Measurements from ENCODE around the gene DHCR24. TPM values are rescaled to one million over a fixed set of nuclear protein-coding genes. Genes with fewer than 3 reads are reported as not detected.

DHCR24 gene
- total and polyA plus RNA-seq, 2 donors (not counting 3 experiments of a cell fraction or from before 2014, with no cell fraction given): 223 to 239 TPM

- dilution Hi-C loops (cut with MboI; ENCODE audit: extremely low pct_ligation_motif_present, low sequenced_read_pairs) (loop anchor here (10.0 kb wide), 1 partner anchor 75 kb away; no protein-coding TSS in a partner anchor), intact Hi-C loops (cut with micrococcal nuclease) (no loop called here)
- FAIRE-seq (no peak), DNase-seq (ENCODE audit: low read depth, low spot score) (no peak)
- H2AFZ ChIP-seq (ENCODE audit: low read depth, low read length): no peak overlapping the region
- H3K9ac ChIP-seq (replicated peaks; ENCODE audit: extremely low read depth, insufficient read depth, low read length): no peak overlapping the region
- no peaks in the 10 kb centered on the region for H4K20me1 ChIP-seq (replicated peaks; ENCODE audit: control insufficient read depth, extremely low read depth, insufficient read depth, low read length)
- H3K4me3 ChIP-seq (replicated peaks in 1 of 3; ENCODE audit: insufficient read depth in 1 of 3, low read depth in 1 of 3, low read length in 3 of 3): no peak overlapping the region
- H3K36me3 ChIP-seq (ENCODE audit: control insufficient read depth in 2 of 2, extremely low read depth in 1 of 2, insufficient read depth in 2 of 2, low read length in 2 of 2): no peaks in the 10 kb centered on the region
- H3K27ac ChIP-seq (ENCODE audit: insufficient read depth, low read depth, low read length): no peak overlapping the region
- H3K9me1 ChIP-seq (replicated peaks; ENCODE audit: control insufficient read depth, extremely low read depth, insufficient read depth, low read length): no peaks in the 10 kb centered on the region
- TF ChIP-seq FOS (IDR thresholded peaks at IDR 0.05; ENCODE audit: borderline replicate concordance, insufficient read depth, low read length) (no peak), POLR2A (IDR thresholded peaks at IDR 0.05; ENCODE audit: low read depth, low read length) (no peak)
- ChIA-PET POLR2A (no interaction called here), CTCF (interaction anchor here (1.8 to 3.1 kb wide), 2 partner anchors 15 to 92 kb away, joined by 5 to 14 read pairs; no protein-coding TSS in a partner anchor)
- no peaks in the 10 kb centered on the region for H3K79me2 ChIP-seq (ENCODE audit: control insufficient read depth, insufficient read depth, low read length)
- no peaks in the 10 kb centered on the region for H3K9me3 ChIP-seq (replicated peaks; ENCODE audit: control insufficient read depth, insufficient read depth, low read length)
- H3K4me2 ChIP-seq (ENCODE audit: insufficient read depth, low read length): no peak overlapping the region
- BruUV-seq (replicated peaks): no TSS peak
- H3K27me3 ChIP-seq (ENCODE audit: control insufficient read depth in 2 of 2, insufficient read depth in 2 of 2, low read length in 2 of 2): peaks cover 2 to 7% of the 10 kb centered on the region in 2 experiments
- H3K4me1 ChIP-seq (ENCODE audit: control insufficient read depth, extremely low read depth, insufficient read depth, low read length): no peaks in the 10 kb centered on the region
These were observed 42.7 kb upstream of the DHCR24 start for GRCh38 chr1:54929700-54930099.

GRCh38 chr1:54928327-54928726, 41.3 kb upstream of the DHCR24 start:
- ChIA-PET CTCF (interaction anchor here (1.5 to 3.1 kb wide), 3 partner anchors 17 to 93 kb away, joined by 3 to 14 read pairs (median 5); no protein-coding TSS in a partner anchor), POLR2A (no interaction called here)
- H3K27me3 ChIP-seq (ENCODE audit: control insufficient read depth in 2 of 2, insufficient read depth in 2 of 2, low read length in 2 of 2): peaks cover 2 to 9% of the 10 kb centered on the region in 2 experiments
- no peaks in the 10 kb centered on the region for H3K4me1 ChIP-seq (ENCODE audit: control insufficient read depth, extremely low read depth, insufficient read depth, low read length)
- H4K20me1 ChIP-seq (replicated peaks; ENCODE audit: control insufficient read depth, extremely low read depth, insufficient read depth, low read length): no peaks in the 10 kb centered on the region
- no peaks in the 10 kb centered on the region for H3K9me1 ChIP-seq (replicated peaks; ENCODE audit: control insufficient read depth, extremely low read depth, insufficient read depth, low read length)
- no peaks in the 10 kb centered on the region for H3K9me3 ChIP-seq (replicated peaks; ENCODE audit: control insufficient read depth, insufficient read depth, low read length)
- intact Hi-C loops (cut with micrococcal nuclease): no loop called here
- H3K4me3 ChIP-seq (replicated peaks in 1 of 3; ENCODE audit: insufficient read depth in 1 of 3, low read depth in 1 of 3, low read length in 3 of 3): no peak overlapping the region
- TF ChIP-seq POLR2A (IDR thresholded peaks at IDR 0.05; ENCODE audit: low read depth, low read length) (no peak), MYC (IDR thresholded peaks at IDR 0.05; ENCODE audit: low read depth, low read length) (no peak), JUN (IDR thresholded peaks at IDR 0.05; ENCODE audit: borderline replicate concordance, insufficient read depth, insufficient read length, low read depth) (no peak), CTCF (IDR thresholded peaks at IDR 0.05; ENCODE audit: extremely low read depth in 1 of 2, insufficient read depth in 1 of 2, low read depth in 1 of 2, low read length in 2 of 2) (no peak), EZH2 (IDR thresholded peaks at IDR 0.05; ENCODE audit: borderline replicate concordance, low read depth, low read length, severe bottlenecking) (no peak), FOS (IDR thresholded peaks at IDR 0.05; ENCODE audit: borderline replicate concordance, insufficient read depth, low read length) (no peak), GATA2 (IDR thresholded peaks at IDR 0.05; ENCODE audit: insufficient read depth, insufficient read length, low read depth, low read length) (no peak), POLR2AphosphoS5 (IDR thresholded peaks at IDR 0.05; ENCODE audit: insufficient read depth, low read depth, low read length) (no peak)
- TF ChIP-seq, protein P1, sequence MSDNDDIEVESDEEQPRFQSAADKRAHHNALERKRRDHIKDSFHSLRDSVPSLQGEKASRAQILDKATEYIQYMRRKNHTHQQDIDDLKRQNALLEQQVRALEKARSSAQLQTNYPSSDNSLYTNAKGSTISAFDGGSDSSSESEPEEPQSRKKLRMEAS (IDR thresholded peaks at IDR 0.05; ENCODE audit: insufficient read depth, insufficient read length): no peak
- FAIRE-seq (no peak), DNase-seq (ENCODE audit: low read depth, low spot score) (no peak)
- no peaks in the 10 kb centered on the region for H3K79me2 ChIP-seq (ENCODE audit: control insufficient read depth, insufficient read depth, low read length)
- dilution Hi-C loops (cut with MboI; ENCODE audit: extremely low pct_ligation_motif_present, low sequenced_read_pairs): no loop called here
- no peak overlapping the region for H3K27ac ChIP-seq (ENCODE audit: insufficient read depth, low read depth, low read length)
- no peak overlapping the region for H2AFZ ChIP-seq (ENCODE audit: low read depth, low read length)
- H3K36me3 ChIP-seq (ENCODE audit: control insufficient read depth in 2 of 2, extremely low read depth in 1 of 2, insufficient read depth in 2 of 2, low read length in 2 of 2): no peaks in the 10 kb centered on the region
- BruUV-seq (replicated peaks): no TSS peak
- H3K9ac ChIP-seq (replicated peaks; ENCODE audit: extremely low read depth, insufficient read depth, low read length): no peak overlapping the region
- no peak overlapping the region for H3K4me2 ChIP-seq (ENCODE audit: insufficient read depth, low read length)

Measured in endothelial cell of umbilical vein (primary cell).